HepG2 (cell line): ENCODE measurements around the gene SETD1A. TPM values are rescaled to one million over a fixed set of nuclear protein-coding genes. Genes with fewer than 3 reads are reported as not detected.

ENCODE experiments used
- ARNTL ChIP-seq: sonication (generic); formaldehyde crosslinking; IDR thresholded peaks from 2 replicates; pipeline ENCODE4 v1.4.0; 2020; ENCODE audit warnings: mild to moderate bottlenecking, missing genetic modification reagents
- ATAD3A ChIP-seq: sonication (generic); formaldehyde crosslinking; IDR thresholded peaks from 2 replicates; pipeline ENCODE4 v1.4.0; 2020; ENCODE audit warnings: missing genetic modification reagents
- BRCA1 ChIP-seq: sonication (generic); formaldehyde crosslinking; IDR thresholded peaks from 2 replicates; pipeline ENCODE4 v1.4.0; 2020; ENCODE audit warnings: missing genetic modification reagents
- CHD2 ChIP-seq: IDR thresholded peaks from 2 replicates; pipeline ENCODE4 v1.6.1; 2011; ENCODE audit warnings: low read depth, low read length, improper control_type of control experiment
- IRF1 ChIP-seq: sonication (generic); formaldehyde crosslinking; IDR thresholded peaks from 2 replicates; pipeline ENCODE4 v1.4.0; 2020; ENCODE audit warnings: low read depth, mild to moderate bottlenecking, missing genetic modification reagents
- NPAS2 ChIP-seq: sonication (generic); formaldehyde crosslinking; IDR thresholded peaks from 2 replicates; pipeline ENCODE4 v1.8.0; 2022; ENCODE audit warnings: mild to moderate bottlenecking, missing genetic modification reagents, borderline replicate concordance
- ONECUT2 ChIP-seq: sonication (generic); formaldehyde crosslinking; IDR thresholded peaks from 2 replicates; pipeline ENCODE4 v1.4.0; 2020; ENCODE audit warnings: missing genetic modification reagents
- PRDM4 ChIP-seq: sonication (generic); formaldehyde crosslinking; IDR thresholded peaks from 2 replicates; pipeline ENCODE4 v1.9.0; 2021; ENCODE audit warnings: missing genetic modification reagents, borderline replicate concordance
- SRSF1 ChIP-seq: fragments of 200-400 bp; formaldehyde crosslinking; optimal IDR thresholded peaks from 2 replicates; pipeline ENCODE3; 2017; ENCODE audit warnings: mild to moderate bottlenecking, low read depth, low read length, moderate library complexity
- YEATS2 ChIP-seq: sonication (generic); formaldehyde crosslinking; IDR thresholded peaks from 2 replicates; pipeline ENCODE4 v1.4.0; 2020; ENCODE audit warnings: missing genetic modification reagents, borderline replicate concordance
- ZBTB38 ChIP-seq: sonication (generic); formaldehyde crosslinking; IDR thresholded peaks from 2 replicates; pipeline ENCODE4 v1.5.1; 2020; ENCODE audit warnings: mild to moderate bottlenecking, missing genetic modification reagents
- ZBTB43 ChIP-seq: sonication (generic); formaldehyde crosslinking; conservative IDR thresholded peaks from 2 replicates; pipeline ENCODE4 v1.4.0; 2020; ENCODE audit warnings: missing genetic modification reagents
- ZNF572 ChIP-seq: sonication (generic); formaldehyde crosslinking; IDR thresholded peaks from 2 replicates; pipeline ENCODE4 v1.5.1; 2020; ENCODE audit warnings: mild to moderate bottlenecking, missing genetic modification reagents
- ZNF691 ChIP-seq: sonication (generic); formaldehyde crosslinking; IDR thresholded peaks from 2 replicates; pipeline ENCODE4 v1.4.0; 2020; ENCODE audit warnings: missing genetic modification reagents, low read depth, mild to moderate bottlenecking, borderline replicate concordance
- ZSCAN31 ChIP-seq: sonication (generic); formaldehyde crosslinking; IDR thresholded peaks from 2 replicates; pipeline ENCODE4 v1.5.0; 2020; ENCODE audit warnings: low read depth, mild to moderate bottlenecking, missing genetic modification reagents
- polyA plus RNA-seq, 8 experiments: library from polyadenylated mRNA; depleted of rRNA in 3 of 8; stranded (reverse) in 7 of 8; unstranded in 1 of 8; fragments of >200 nt; fragmentation: Illumina TruSeq in 4 of 8; extraction: Trizol in 4 of 8; gene quantifications; 2 replicates each; pipeline versions ENCODE4 v1.2.1 to v1.2.3, GENCODE V29; 2011 to 2016; ENCODE audit warnings: low read depth in 4 of 8, missing spikeins in 1 of 8, mixed read lengths in 1 of 8; ENCODE audit not compliant: insufficient read depth in 1 of 8
- total RNA-seq, 5 experiments: library from RNA; depleted of rRNA; stranded (reverse); fragments of >200 nt; fragmentation: Illumina TruSeq; extraction: Trizol; gene quantifications; 2 replicates each; pipeline ENCODE4 v1.2.3, GENCODE V29; 2016; ENCODE audit warnings: low read depth in 1 of 5
- TF ChIP-seq, protein P1 (sequence below): sonication (generic); formaldehyde crosslinking; IDR thresholded peaks from 2 replicates; pipeline ENCODE4 v1.8.0; 2022; ENCODE audit warnings: mild to moderate bottlenecking, missing genetic modification reagents, moderate library complexity
- TF ChIP-seq, protein P2 (sequence below): sonication (generic); formaldehyde crosslinking; IDR thresholded peaks from 2 replicates; pipeline ENCODE4 v1.5.1; 2020; ENCODE audit warnings: missing genetic modification reagents, mild to moderate bottlenecking, borderline replicate concordance

Gene SETD1A
- total and polyA plus RNA-seq, 2 of the 13 experiments (the other 11 are each of a cell fraction or from before 2014, with no cell fraction given): 3.8 to 5.6 TPM

- TF ChIP-seq PRDM4 (CRISPR knock-in tag) (no peak), ZBTB43 (CRISPR knock-in tag) (peak; percentile 65; the same call in 1 of the 2 replicates), NPAS2 (CRISPR knock-in tag) (no peak), ZSCAN31 (CRISPR knock-in tag) (peak; percentile 88), BRCA1 (CRISPR knock-in tag) (no peak), ZNF691 (CRISPR knock-in tag) (no peak), ONECUT2 (CRISPR knock-in tag) (no peak), ARNTL (CRISPR knock-in tag) (no peak; the same call in 1 of the 2 replicates), IRF1 (CRISPR knock-in tag) (no peak), ZNF572 (CRISPR knock-in tag) (peak; percentile 82), YEATS2 (no peak), ZBTB38 (CRISPR knock-in tag) (no peak), SRSF1 (no peak), CHD2 (no peak), ATAD3A (CRISPR knock-in tag) (no peak)
- TF ChIP-seq, protein P1, sequence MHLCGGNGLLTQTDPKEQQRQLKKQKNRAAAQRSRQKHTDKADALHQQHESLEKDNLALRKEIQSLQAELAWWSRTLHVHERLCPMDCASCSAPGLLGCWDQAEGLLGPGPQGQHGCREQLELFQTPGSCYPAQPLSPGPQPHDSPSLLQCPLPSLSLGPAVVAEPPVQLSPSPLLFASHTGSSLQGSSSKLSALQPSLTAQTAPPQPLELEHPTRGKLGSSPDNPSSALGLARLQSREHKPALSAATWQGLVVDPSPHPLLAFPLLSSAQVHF: 0 out of 2 replicates have a peak, but pooled peaks have one; percentile 47
- TF ChIP-seq, protein P2, sequence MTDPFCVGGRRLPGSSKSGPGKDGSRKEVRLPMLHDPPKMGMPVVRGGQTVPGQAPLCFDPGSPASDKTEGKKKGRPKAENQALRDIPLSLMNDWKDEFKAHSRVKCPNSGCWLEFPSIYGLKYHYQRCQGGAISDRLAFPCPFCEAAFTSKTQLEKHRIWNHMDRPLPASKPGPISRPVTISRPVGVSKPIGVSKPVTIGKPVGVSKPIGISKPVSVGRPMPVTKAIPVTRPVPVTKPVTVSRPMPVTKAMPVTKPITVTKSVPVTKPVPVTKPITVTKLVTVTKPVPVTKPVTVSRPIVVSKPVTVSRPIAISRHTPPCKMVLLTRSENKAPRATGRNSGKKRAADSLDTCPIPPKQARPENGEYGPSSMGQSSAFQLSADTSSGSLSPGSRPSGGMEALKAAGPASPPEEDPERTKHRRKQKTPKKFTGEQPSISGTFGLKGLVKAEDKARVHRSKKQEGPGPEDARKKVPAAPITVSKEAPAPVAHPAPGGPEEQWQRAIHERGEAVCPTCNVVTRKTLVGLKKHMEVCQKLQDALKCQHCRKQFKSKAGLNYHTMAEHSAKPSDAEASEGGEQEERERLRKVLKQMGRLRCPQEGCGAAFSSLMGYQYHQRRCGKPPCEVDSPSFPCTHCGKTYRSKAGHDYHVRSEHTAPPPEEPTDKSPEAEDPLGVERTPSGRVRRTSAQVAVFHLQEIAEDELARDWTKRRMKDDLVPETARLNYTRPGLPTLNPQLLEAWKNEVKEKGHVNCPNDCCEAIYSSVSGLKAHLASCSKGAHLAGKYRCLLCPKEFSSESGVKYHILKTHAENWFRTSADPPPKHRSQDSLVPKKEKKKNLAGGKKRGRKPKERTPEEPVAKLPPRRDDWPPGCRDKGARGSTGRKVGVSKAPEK (CRISPR knock-in tag): no peak
These were observed 76.3 kb downstream of the SETD1A start (continued) for GRCh38 chr16:31033709-31034492.
